Activated CD8-positive, alpha-beta memory T cell treated with anti-CD3 and anti-CD28 coated beads, Interleukin-2, amount 50 U/mL, for 24 hours (primary cell): ENCODE results near the gene CBX7.

ENCODE experiments used
- DNase-seq: peaks from one replicate; pipeline ENCODE4 v3.0.0-alpha.2; 2020; ENCODE audit errors: extremely low read depth

The CBX7 gene

GRCh38 chr22:39092111-39092862, 60.2 kb downstream of the CBX7 start:
- DNase-seq = no peak

- DNase-seq = no peak
Observed at GRCh38 chr22:39091126-39092081, 61.1 kb downstream of the CBX7 start.

GRCh38 chr22:39090426-39091064, 61.9 kb downstream of the CBX7 start:
- peak; percentile 55 for DNase-seq

- DNase-seq = no peak
Observed at GRCh38 chr22:39089928-39090327, 62.6 kb downstream of the CBX7 start.

GRCh38 chr22:39088685-39089032, 63.8 kb downstream of the CBX7 start:
- no peak for DNase-seq

- DNase-seq = no peak
Observed at GRCh38 chr22:39087881-39088684, 64.4 kb downstream of the CBX7 start.

- DNase-seq = no peak
Observed at GRCh38 chr22:39087098-39087497, 65.4 kb downstream of the CBX7 start.

- no peak for DNase-seq
Observed at GRCh38 chr22:39084666-39085065, 67.8 kb downstream of the CBX7 start.

GRCh38 chr22:39083212-39084165, 69.0 kb downstream of the CBX7 start:
- no peak for DNase-seq

- no peak for DNase-seq
Observed at GRCh38 chr22:39081598-39081997, 70.9 kb downstream of the CBX7 start.

- no peak for DNase-seq
Observed at GRCh38 chr22:39081016-39081415, 71.5 kb downstream of the CBX7 start.
